Measurements from ENCODE around the gene POLR3H. TPM values are rescaled to one million over a fixed set of nuclear protein-coding genes. Genes with fewer than 3 reads are reported as not detected.

The POLR3H gene
- total and polyA plus RNA-seq, 4 experiments from 2014 or later: 20.7 to 43.7 (median 32.7) TPM

- Mint-ChIP-seq H3K4me3 (no peak overlapping the region), H3K27me3 (peaks cover 5 to 9% of the 10 kb centered on the region in 2 donors), H3K9me3 (no peaks in the 10 kb centered on the region), H3K4me1 (no peaks in the 10 kb centered on the region), H3K36me3 (no peaks in the 10 kb centered on the region), H3K27ac (no peak overlapping the region)
- Histone ChIP-seq H3K4me3 (ENCODE audit: low read length in 2 of 2) (no peak overlapping the region), H3K4me1 (ENCODE audit: insufficient read depth, low read length) (no peaks in the 10 kb centered on the region), H3K27ac (ENCODE audit: low read depth, low read length) (no peak overlapping the region), H3K27me3 (ENCODE audit: insufficient read depth, low read length) (no peaks in the 10 kb centered on the region), H3K9me3 (ENCODE audit: control insufficient read depth in 1 of 2, low read length in 2 of 2) (no peaks in the 10 kb centered on the region), H3K36me3 (ENCODE audit: insufficient read depth, low read length) (no peaks in the 10 kb centered on the region)
- DNase-seq: no peak
- CTCF ChIA-PET (ENCODE audit: partially characterized antibody): interaction anchor here (0.7 kb wide), 1 partner anchor 49 kb away, joined by 3 read pairs; no protein-coding TSS in a partner anchor
- POLR2A ChIA-PET (ENCODE audit: partially characterized antibody): interaction anchor here (0.7 kb wide), 1 partner anchor 49 kb away, joined by 4 read pairs; no protein-coding TSS in a partner anchor
- intact Hi-C loops (cut with micrococcal nuclease): no loop called here
These were observed 21.3 kb upstream of the POLR3H start for GRCh38 chr22:41565403-41566054.

- H3K9me3 Mint-ChIP-seq: no peaks in the 10 kb centered on the region
- intact Hi-C loops (cut with micrococcal nuclease): no loop called here
- H3K4me3 Mint-ChIP-seq: no peak overlapping the region
- Histone ChIP-seq H3K27ac (ENCODE audit: low read depth, low read length) (no peak overlapping the region), H3K4me1 (ENCODE audit: insufficient read depth, low read length) (no peaks in the 10 kb centered on the region), H3K9me3 (ENCODE audit: control insufficient read depth in 1 of 2, low read length in 2 of 2) (no peaks in the 10 kb centered on the region), H3K36me3 (ENCODE audit: insufficient read depth, low read length) (no peaks in the 10 kb centered on the region), H3K27me3 (ENCODE audit: insufficient read depth, low read length) (no peaks in the 10 kb centered on the region), H3K4me3 (ENCODE audit: low read length in 2 of 2) (no peak overlapping the region)
- CTCF ChIA-PET (ENCODE audit: partially characterized antibody): no interaction called here
- peaks cover 7 to 9% of the 10 kb centered on the region in 2 donors for H3K27me3 Mint-ChIP-seq
- DNase-seq: no peak
- no peak overlapping the region for H3K27ac Mint-ChIP-seq
- H3K36me3 Mint-ChIP-seq: no peaks in the 10 kb centered on the region
- H3K4me1 Mint-ChIP-seq: no peaks in the 10 kb centered on the region
- POLR2A ChIA-PET (ENCODE audit: partially characterized antibody): interaction anchor here (0.7 kb wide), 1 partner anchor 48 kb away, joined by 4 read pairs; no protein-coding TSS in a partner anchor
These were observed 20.3 kb upstream of the POLR3H start for GRCh38 chr22:41564563-41564962.

GRCh38 chr22:41563051-41563711 lies 18.9 kb upstream of the POLR3H start:
- DNase-seq: no peak
- POLR2A ChIA-PET (ENCODE audit: partially characterized antibody): no interaction called here
- no peaks in the 10 kb centered on the region for H3K4me1 Mint-ChIP-seq

GRCh38 chr22:41562461-41562860 lies 18.2 kb upstream of the POLR3H start:
- no peak overlapping the region for H3K27ac ChIP-seq (ENCODE audit: low read depth, low read length)
- H3K4me3 ChIP-seq (ENCODE audit: low read length in 2 of 2): no peak overlapping the region
- H3K36me3 ChIP-seq (ENCODE audit: insufficient read depth, low read length): no peaks in the 10 kb centered on the region
- Mint-ChIP-seq H3K4me3 (no peak overlapping the region), H3K27ac (no peak overlapping the region), H3K4me1 (no peaks in the 10 kb centered on the region), H3K27me3 (peaks cover 8 to 13% of the 10 kb centered on the region in 2 donors), H3K9me3 (no peaks in the 10 kb centered on the region), H3K36me3 (no peaks in the 10 kb centered on the region)
- POLR2A ChIA-PET (ENCODE audit: partially characterized antibody): no interaction called here
- H3K9me3 ChIP-seq (ENCODE audit: control insufficient read depth in 1 of 2, low read length in 2 of 2): no peaks in the 10 kb centered on the region
- H3K27me3 ChIP-seq (ENCODE audit: insufficient read depth, low read length): no peaks in the 10 kb centered on the region
- DNase-seq: no peak
- CTCF ChIA-PET (ENCODE audit: partially characterized antibody): interaction anchor here (1.0 kb wide), 1 partner anchor 35 kb away, joined by 3 read pairs; no protein-coding TSS in a partner anchor
- no peaks in the 10 kb centered on the region for H3K4me1 ChIP-seq (ENCODE audit: insufficient read depth, low read length)
- intact Hi-C loops (cut with micrococcal nuclease): no loop called here

More at GRCh38 chr22:41563051-41563711, 18.9 kb upstream of the POLR3H start:
- Histone ChIP-seq H3K36me3 (ENCODE audit: insufficient read depth, low read length) (no peaks in the 10 kb centered on the region), H3K27ac (ENCODE audit: low read depth, low read length) (no peak overlapping the region), H3K4me3 (ENCODE audit: low read length in 2 of 2) (no peak overlapping the region), H3K27me3 (ENCODE audit: insufficient read depth, low read length) (no peaks in the 10 kb centered on the region), H3K4me1 (ENCODE audit: insufficient read depth, low read length) (no peaks in the 10 kb centered on the region), H3K9me3 (ENCODE audit: control insufficient read depth in 1 of 2, low read length in 2 of 2) (no peaks in the 10 kb centered on the region)
- CTCF ChIA-PET (ENCODE audit: partially characterized antibody): interaction anchor here (1.0 kb wide), 1 partner anchor 34 kb away, joined by 3 read pairs; no protein-coding TSS in a partner anchor
- Mint-ChIP-seq H3K4me3 (no peak overlapping the region), H3K36me3 (no peaks in the 10 kb centered on the region), H3K27ac (no peak overlapping the region), H3K9me3 (no peaks in the 10 kb centered on the region), H3K27me3 (peaks cover 7 to 9% of the 10 kb centered on the region in 2 donors)
- intact Hi-C loops (cut with micrococcal nuclease): no loop called here

GRCh38 chr22:41561788-41562187 lies 17.5 kb upstream of the POLR3H start:
- H3K27me3 Mint-ChIP-seq: peaks cover 11 to 15% of the 10 kb centered on the region in 2 donors

GRCh38 chr22:41561335-41561734 lies 17.1 kb upstream of the POLR3H start:
- Histone ChIP-seq H3K27me3 (ENCODE audit: insufficient read depth, low read length) (no peaks in the 10 kb centered on the region), H3K9me3 (ENCODE audit: control insufficient read depth in 1 of 2, low read length in 2 of 2) (no peaks in the 10 kb centered on the region), H3K4me3 (ENCODE audit: low read length in 2 of 2) (no peak overlapping the region), H3K36me3 (ENCODE audit: insufficient read depth, low read length) (no peaks in the 10 kb centered on the region), H3K27ac (ENCODE audit: low read depth, low read length) (no peak overlapping the region), H3K4me1 (ENCODE audit: insufficient read depth, low read length) (no peaks in the 10 kb centered on the region)
- POLR2A ChIA-PET (ENCODE audit: partially characterized antibody): no interaction called here
- no peak overlapping the region for H3K4me3 Mint-ChIP-seq
- CTCF ChIA-PET (ENCODE audit: partially characterized antibody): no interaction called here
- intact Hi-C loops (cut with micrococcal nuclease): no loop called here
- DNase-seq: no peak
- peaks cover 12 to 19% of the 10 kb centered on the region in 2 donors for H3K27me3 Mint-ChIP-seq
- H3K4me1 Mint-ChIP-seq: no peaks in the 10 kb centered on the region
- H3K27ac Mint-ChIP-seq: no peak overlapping the region
- no peaks in the 10 kb centered on the region for H3K9me3 Mint-ChIP-seq
- H3K36me3 Mint-ChIP-seq: no peaks in the 10 kb centered on the region

More at GRCh38 chr22:41561788-41562187, 17.5 kb upstream of the POLR3H start:
- Histone ChIP-seq H3K4me1 (ENCODE audit: insufficient read depth, low read length) (no peaks in the 10 kb centered on the region), H3K27ac (ENCODE audit: low read depth, low read length) (no peak overlapping the region), H3K4me3 (ENCODE audit: low read length in 2 of 2) (no peak overlapping the region), H3K9me3 (ENCODE audit: control insufficient read depth in 1 of 2, low read length in 2 of 2) (no peaks in the 10 kb centered on the region), H3K36me3 (ENCODE audit: insufficient read depth, low read length) (no peaks in the 10 kb centered on the region), H3K27me3 (ENCODE audit: insufficient read depth, low read length) (no peaks in the 10 kb centered on the region)
- Mint-ChIP-seq H3K36me3 (no peaks in the 10 kb centered on the region), H3K4me3 (no peak overlapping the region), H3K4me1 (no peaks in the 10 kb centered on the region), H3K9me3 (no peaks in the 10 kb centered on the region), H3K27ac (no peak overlapping the region)
- intact Hi-C loops (cut with micrococcal nuclease): no loop called here
- no peak for DNase-seq
- ChIA-PET POLR2A (ENCODE audit: partially characterized antibody) (no interaction called here), CTCF (ENCODE audit: partially characterized antibody) (no interaction called here)

GRCh38 chr22:41560095-41560471 lies 15.8 kb upstream of the POLR3H start:
- Histone ChIP-seq H3K36me3 (ENCODE audit: insufficient read depth, low read length) (no peaks in the 10 kb centered on the region), H3K9me3 (ENCODE audit: control insufficient read depth in 1 of 2, low read length in 2 of 2) (no peaks in the 10 kb centered on the region), H3K4me1 (ENCODE audit: insufficient read depth, low read length) (no peaks in the 10 kb centered on the region), H3K27me3 (ENCODE audit: insufficient read depth, low read length) (no peaks in the 10 kb centered on the region), H3K4me3 (ENCODE audit: low read length in 2 of 2) (no peak overlapping the region), H3K27ac (ENCODE audit: low read depth, low read length) (no peak overlapping the region)
- no peaks in the 10 kb centered on the region for H3K4me1 Mint-ChIP-seq
- ChIA-PET POLR2A (ENCODE audit: partially characterized antibody) (no interaction called here), CTCF (ENCODE audit: partially characterized antibody) (no interaction called here)
- peaks cover 13 to 20% of the 10 kb centered on the region in 2 donors for H3K27me3 Mint-ChIP-seq
- H3K9me3 Mint-ChIP-seq: no peaks in the 10 kb centered on the region
- no peak overlapping the region for H3K4me3 Mint-ChIP-seq
- H3K27ac Mint-ChIP-seq: no peak overlapping the region
- no peaks in the 10 kb centered on the region for H3K36me3 Mint-ChIP-seq
- intact Hi-C loops (cut with micrococcal nuclease): no loop called here
- no peak for DNase-seq

Data from CD4-positive, alpha-beta memory T cell (primary cell).